ENCODE measurements around the gene KRTAP6-2. TPM values are rescaled to one million over a fixed set of nuclear protein-coding genes. Genes with fewer than 3 reads are reported as not detected.

The KRTAP6-2 gene
- polyA plus RNA-seq, 1 of the 3 experiments (the other 2 are of a cell fraction), result not detected

Small RNAs within 50 kb of the gene (small RNA-seq; reads per million reads assigned to genes)
- 0 reads per million in 7 experiments for gene KRTAP20-1
- 0 reads per million in 7 experiments for gene KRTAP20-3
- gene KRTAP20-4, result 0 reads per million in 7 experiments
- 0 reads per million in 7 experiments for gene KRTAP22-1
- 0 reads per million in 7 experiments for gene KRTAP22-2

Other genes starting within 250 kb of the KRTAP6-2 start
- gene KRTAP13-2, start 226.6 kb downstream of the KRTAP6-2 start, polyA plus RNA-seq (2012; rRNA removed), result not detected in 2 replicates
- gene KRTAP13-1, start 202.9 kb downstream of the KRTAP6-2 start, polyA plus RNA-seq (2012; rRNA removed), result not detected in 2 replicates
- gene KRTAP13-3, start 173.0 kb downstream of the KRTAP6-2 start, polyA plus RNA-seq (2012; rRNA removed), result not detected in 2 replicates
- gene KRTAP13-4, start 168.7 kb downstream of the KRTAP6-2 start, polyA plus RNA-seq (2012; rRNA removed), result not detected in 2 replicates
- gene KRTAP15-1, start 158.6 kb downstream of the KRTAP6-2 start, polyA plus RNA-seq (2012; rRNA removed), result not detected in 2 replicates
- not detected in 2 replicates for gene KRTAP19-1, start 118.5 kb downstream of the KRTAP6-2 start, polyA plus RNA-seq (2012; rRNA removed)
- gene KRTAP19-2, start 111.5 kb downstream of the KRTAP6-2 start, polyA plus RNA-seq (2012; rRNA removed), result not detected in 2 replicates
- not detected in 2 replicates for gene KRTAP19-3, start 106.9 kb downstream of the KRTAP6-2 start, polyA plus RNA-seq (2012; rRNA removed)
- not detected in 2 replicates for gene KRTAP19-4, start 101.7 kb downstream of the KRTAP6-2 start, polyA plus RNA-seq (2012; rRNA removed)
- not detected in 2 replicates for gene KRTAP19-5, start 96.8 kb downstream of the KRTAP6-2 start, polyA plus RNA-seq (2012; rRNA removed)
- not detected in 2 replicates for gene KRTAP19-6, start 57.0 kb downstream of the KRTAP6-2 start, polyA plus RNA-seq (2012; rRNA removed)
- not detected in 2 replicates for gene KRTAP19-7, start 37.6 kb downstream of the KRTAP6-2 start, polyA plus RNA-seq (2012; rRNA removed)
- gene KRTAP22-2, start 8.5 kb downstream of the KRTAP6-2 start, polyA plus RNA-seq (2012; rRNA removed), result not detected in 2 replicates
- gene KRTAP6-3, start 6.5 kb downstream of the KRTAP6-2 start, polyA plus RNA-seq (2012; rRNA removed), result not detected in 2 replicates
- not detected in 2 replicates for gene KRTAP22-1, start 2.2 kb upstream of the KRTAP6-2 start, polyA plus RNA-seq (2012; rRNA removed)
- not detected in 2 replicates for gene KRTAP6-1, start 15.0 kb upstream of the KRTAP6-2 start, polyA plus RNA-seq (2012; rRNA removed)
- gene KRTAP20-1, start 17.5 kb upstream of the KRTAP6-2 start, polyA plus RNA-seq (2012; rRNA removed), result not detected in 2 replicates
- not detected in 2 replicates for gene KRTAP20-4, start 21.7 kb upstream of the KRTAP6-2 start, polyA plus RNA-seq (2012; rRNA removed)
- gene KRTAP20-2, start 36.3 kb upstream of the KRTAP6-2 start, polyA plus RNA-seq (2012; rRNA removed), result not detected in 2 replicates
- gene KRTAP20-3, start 44.0 kb upstream of the KRTAP6-2 start, polyA plus RNA-seq (2012; rRNA removed), result not detected in 2 replicates
- gene KRTAP21-3, start 119.9 kb upstream of the KRTAP6-2 start, polyA plus RNA-seq (2012; rRNA removed), result not detected in 2 replicates
- gene KRTAP21-2, start 148.4 kb upstream of the KRTAP6-2 start, polyA plus RNA-seq (2012; rRNA removed), result not detected in 2 replicates
- not detected in 2 replicates for gene KRTAP21-1, start 156.5 kb upstream of the KRTAP6-2 start, polyA plus RNA-seq (2012; rRNA removed)
- gene KRTAP8-1, start 214.4 kb upstream of the KRTAP6-2 start, polyA plus RNA-seq (2012; rRNA removed), result not detected in 2 replicates
- not detected in 2 replicates for gene KRTAP7-1, start 230.9 kb upstream of the KRTAP6-2 start, polyA plus RNA-seq (2012; rRNA removed)